COR-L47 (cell line): ENCODE data around the gene STYX.

Experiments
- DNase-seq: peaks from one replicate; lab custom pipeline; 2025; lab: John Stamatoyannopoulos, UW

Gene STYX

GRCh38 chr14:52729925-52730708 is at the start of gene STYX:
Gene STYX (plus strand): TSS chr14:52730166. CDS start chr14:52730475, 309 bp downstream.
- DNase-seq: peak; percentile 98

DNA sequence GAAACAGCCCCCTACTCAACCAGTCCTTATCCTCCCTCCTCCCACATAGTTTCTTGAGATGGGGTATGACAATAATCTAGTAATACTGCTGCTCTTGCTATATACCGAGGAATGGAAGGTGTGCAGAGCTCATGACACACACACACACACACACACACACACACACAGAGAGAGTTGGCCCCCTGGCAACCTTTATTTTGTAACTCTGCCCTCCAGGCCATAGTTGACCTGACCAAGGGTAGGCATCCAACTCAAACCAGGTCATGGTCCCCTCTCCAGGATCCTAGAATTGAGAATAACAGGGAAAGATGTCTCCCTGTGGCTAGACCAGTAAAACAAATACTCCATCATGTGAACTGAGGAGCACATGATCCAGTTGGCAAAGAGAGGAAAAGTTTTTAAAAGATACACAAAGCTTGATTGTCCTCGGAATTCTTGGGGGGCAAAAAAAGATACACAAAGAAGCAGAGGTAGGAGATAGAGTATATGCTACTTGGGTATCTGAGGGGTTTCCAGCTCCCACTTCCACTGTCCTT is 45.9 kb upstream of the STYX start:
- DNase-seq: no peak

GRCh38 chr14:52686176-52686575 is 43.8 kb upstream of the STYX start:
- no peak for DNase-seq

DNA sequence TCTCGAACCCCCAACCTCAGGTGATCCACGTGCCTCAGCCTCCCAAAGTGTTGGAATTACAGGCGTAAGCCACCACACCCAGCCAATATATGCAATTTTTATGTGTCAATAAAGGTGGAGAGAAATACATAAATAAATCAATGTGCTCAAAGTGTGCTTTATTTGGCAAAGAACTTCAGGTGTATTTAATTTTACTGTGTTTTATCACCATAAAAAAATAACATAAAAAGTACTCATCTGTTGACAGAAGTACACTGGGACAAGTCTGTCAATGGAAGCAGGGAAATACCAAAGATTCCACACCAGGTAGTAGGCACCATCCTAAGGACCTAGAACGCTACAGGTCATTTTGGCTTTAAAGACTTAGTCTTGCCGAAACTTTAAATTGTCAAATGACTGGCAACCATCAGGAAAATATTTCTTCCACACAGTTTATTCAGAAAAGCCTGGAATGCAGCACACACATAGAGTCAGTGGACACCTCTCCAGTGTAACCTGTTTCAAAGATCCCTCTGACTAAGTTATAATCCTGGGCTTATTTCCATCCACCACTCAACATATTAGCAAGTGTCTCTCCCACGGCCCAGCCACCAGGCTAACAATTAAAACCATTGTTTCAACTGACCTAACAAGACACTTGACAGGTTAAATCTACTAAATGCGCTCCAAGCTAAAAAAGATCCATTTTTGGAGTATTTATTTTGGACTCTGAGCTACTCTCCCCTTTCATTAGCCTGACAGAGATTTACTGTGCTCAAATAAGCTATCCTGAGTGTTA is 38.8 kb upstream of the STYX start:
- DNase-seq: no peak

- DNase-seq: no peak
These were observed 37.6 kb upstream of the STYX start for GRCh38 chr14:52692248-52692962.

DNA sequence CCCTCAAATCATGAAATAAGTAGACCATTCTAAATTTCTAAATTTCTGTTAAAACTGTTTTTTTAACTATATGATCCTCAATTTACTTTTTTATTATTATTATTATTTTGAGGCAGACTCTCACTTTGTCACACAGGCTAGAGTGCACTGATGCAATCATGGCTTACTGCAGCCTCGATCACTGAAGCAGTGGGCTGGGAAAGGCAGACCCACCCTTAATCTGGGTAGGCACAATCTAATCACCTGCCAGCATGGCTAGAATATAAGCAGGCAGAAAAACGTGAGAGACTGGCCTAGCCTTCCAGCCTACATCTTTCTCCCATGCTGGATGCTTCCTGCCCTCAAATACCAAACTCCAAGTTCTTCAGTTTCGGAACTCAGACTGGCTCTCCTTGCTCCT is 36.9 kb upstream of the STYX start:
- no peak for DNase-seq

DNA sequence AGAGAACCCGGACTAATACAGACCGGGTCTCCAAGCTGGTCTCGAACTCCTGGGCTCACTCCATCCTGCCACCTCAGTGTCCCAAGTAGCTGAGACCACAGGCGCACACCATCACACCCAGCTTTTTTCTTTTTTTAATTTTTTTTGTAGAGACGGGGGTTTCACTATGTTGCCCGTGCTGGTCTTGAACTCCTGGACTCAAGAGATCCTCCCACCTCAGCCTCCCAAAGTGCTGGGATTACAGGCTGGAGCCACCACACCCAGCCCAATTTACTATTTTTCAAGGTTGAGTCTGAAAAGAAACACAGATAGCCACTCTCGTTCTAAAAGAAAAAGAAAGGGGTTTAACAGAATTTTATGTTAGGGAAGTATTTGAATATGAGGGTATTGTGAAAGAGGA is 36.4 kb upstream of the STYX start:
- no peak for DNase-seq

- DNase-seq: no peak
These were observed 35.0 kb upstream of the STYX start for GRCh38 chr14:52694761-52695480.

GRCh38 chr14:52695481-52696091 is 34.4 kb upstream of the STYX start, which contains the start of gene ERO1A:
Gene ERO1A (minus strand): TSS chr14:52695558. CDS start chr14:52695481, 77 bp downstream.
- peak; percentile 74 for DNase-seq

DNA sequence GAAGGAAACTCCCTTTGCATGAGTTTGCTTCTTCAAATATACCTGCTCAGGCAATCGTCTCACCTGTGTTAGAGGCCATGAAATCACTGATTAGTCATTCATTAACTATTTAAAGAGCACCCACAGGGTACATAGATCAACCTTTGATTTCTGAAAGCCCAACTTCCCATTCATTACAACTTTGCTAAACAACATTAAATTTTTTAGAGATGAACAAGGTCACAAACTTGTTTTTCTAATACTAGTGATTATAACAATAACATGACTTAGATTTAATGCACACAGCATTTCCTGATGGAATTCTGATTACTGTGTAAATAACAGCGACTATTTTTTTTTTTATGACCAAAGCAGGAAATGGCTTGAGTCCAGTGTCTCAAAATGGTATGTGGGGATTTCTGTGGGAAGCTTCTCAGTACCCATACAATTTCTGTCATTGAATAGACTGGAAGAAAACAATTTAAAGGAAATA is 29.2 kb upstream of the STYX start:
- DNase-seq: no peak

- DNase-seq: no peak
These were observed 28.7 kb upstream of the STYX start for GRCh38 chr14:52701223-52701622.

- DNase-seq: no peak
These were observed 26.7 kb upstream of the STYX start for GRCh38 chr14:52703225-52703624.

GRCh38 chr14:52703664-52704063 is 26.3 kb upstream of the STYX start:
- DNase-seq: no peak

DNA sequence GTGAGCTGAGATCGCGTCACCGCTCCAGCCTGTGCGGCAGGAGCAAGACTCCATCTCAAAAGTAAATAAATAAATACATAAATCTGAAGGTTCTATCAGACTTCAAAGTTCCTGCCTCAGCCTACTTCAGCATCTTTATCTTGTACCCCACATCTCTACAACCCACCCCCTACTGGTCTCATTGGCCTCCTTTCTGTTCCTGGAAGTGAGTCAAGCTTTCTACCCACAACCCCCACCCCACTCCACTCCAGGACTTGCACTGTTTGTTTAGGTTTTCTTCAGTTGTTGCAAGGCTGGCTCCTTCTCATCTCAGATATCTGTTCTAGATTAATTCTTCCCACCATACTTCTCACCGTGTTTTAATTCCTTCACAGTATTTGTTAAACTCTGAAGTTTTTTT is 23.7 kb upstream of the STYX start:
- no peak for DNase-seq

GRCh38 chr14:52706724-52707706 is 23.0 kb upstream of the STYX start, which contains the start of gene PSMC6:
Gene PSMC6 (plus strand): TSS chr14:52707200. CDS start chr14:52707220, 20 bp downstream.
- peak; percentile 86 for DNase-seq

DNA sequence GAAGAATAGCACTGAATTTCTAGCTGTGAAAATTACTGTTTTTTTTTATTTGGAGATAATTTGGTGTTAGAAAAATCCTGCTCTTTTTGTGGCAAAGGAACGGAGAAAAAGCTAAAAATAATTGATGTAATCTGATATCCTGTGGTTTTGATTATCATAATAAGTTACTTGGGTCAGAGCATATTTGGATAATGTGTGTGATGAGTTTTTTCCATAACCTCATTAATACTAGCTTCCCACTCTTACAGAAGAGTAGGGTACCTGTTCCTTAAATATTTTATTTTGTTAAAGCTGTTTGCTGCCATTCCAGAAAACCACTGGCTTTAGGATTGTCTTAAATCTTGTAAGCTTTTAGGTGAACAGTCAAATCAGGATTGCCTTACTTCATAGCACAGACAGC is 18.3 kb upstream of the STYX start:
- DNase-seq: no peak

- no peak for DNase-seq
These were observed 13.8 kb upstream of the STYX start for GRCh38 chr14:52716155-52716554.

DNA sequence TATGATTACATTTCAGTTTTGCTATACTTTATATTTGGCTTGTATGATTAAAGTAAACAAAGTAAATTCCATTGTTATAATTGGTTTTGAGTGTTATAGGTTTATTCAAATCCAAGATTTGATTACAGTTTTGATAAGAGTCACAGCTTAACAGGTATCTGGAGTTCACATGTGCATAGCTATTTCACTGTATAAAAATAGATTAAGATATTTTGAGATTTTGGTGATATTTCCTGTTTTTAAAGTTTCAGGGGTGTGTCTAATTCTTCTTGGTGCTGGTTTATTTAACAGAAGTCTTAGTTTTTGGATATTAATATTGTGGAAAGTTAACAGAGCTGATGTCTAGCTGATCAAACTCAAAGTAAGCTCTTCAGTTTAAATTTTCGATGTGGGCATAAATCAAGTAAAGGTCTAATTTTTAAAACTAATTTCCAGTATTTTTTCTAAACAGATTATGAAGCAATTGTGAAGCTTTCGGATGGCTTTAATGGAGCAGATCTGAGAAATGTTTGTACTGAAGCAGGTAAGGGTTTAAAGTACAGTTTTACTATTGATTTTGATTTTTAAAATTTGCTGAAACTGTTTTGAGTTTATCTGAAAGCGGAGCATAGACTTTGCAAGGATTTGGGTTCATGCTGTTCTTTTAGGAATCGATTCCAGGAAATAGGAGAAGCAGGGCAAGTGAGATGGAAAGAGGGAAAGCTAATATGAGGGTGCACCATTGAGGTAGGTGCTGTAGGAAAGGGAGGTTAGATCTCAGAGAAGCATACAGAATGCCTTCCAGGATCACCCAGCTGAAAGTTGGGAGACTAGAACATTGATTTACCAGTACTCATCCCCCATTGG is 6.2 kb upstream of the STYX start:
- no peak for DNase-seq

DNA sequence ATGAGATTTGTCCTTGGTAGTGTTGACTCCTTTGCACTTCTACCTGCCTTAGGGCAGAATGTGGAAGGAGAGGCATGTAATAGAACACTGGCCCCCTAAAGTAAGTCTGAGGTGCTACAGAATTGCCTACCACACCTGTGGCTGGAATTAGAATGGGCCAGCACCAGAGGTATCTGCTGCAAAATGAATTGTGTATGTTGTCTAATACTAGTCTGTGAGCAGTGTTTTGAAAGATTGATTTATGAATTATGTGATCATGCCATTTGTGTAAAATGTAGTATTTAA is 5.7 kb upstream of the STYX start:
- no peak for DNase-seq
